NCI-H2107 treated with DMSO at 0.1 percent for 48 hours (cell line): ENCODE data around the gene CAMLG.

ENCODE experiments used
- DNase-seq: peaks from one replicate; lab custom pipeline; 2025; ENCODE audit not compliant: unreplicated experiment; lab: John Stamatoyannopoulos, UW

The CAMLG gene

GRCh38 chr5:134777366-134777765, 39.0 kb downstream of the CAMLG start:
- DNase-seq = no peak

- no peak for DNase-seq
These were observed 46.0 kb downstream of the CAMLG start for GRCh38 chr5:134784241-134784920.

- DNase-seq = no peak
These were observed 46.7 kb downstream of the CAMLG start for GRCh38 chr5:134784946-134785620.

GRCh38 chr5:134787692-134788091, 49.3 kb downstream of the CAMLG start:
- no peak for DNase-seq

GRCh38 chr5:134791580-134791979, 53.2 kb downstream of the CAMLG start:
- no peak for DNase-seq

GRCh38 chr5:134792286-134792685, 53.9 kb downstream of the CAMLG start:
- DNase-seq = no peak

- no peak for DNase-seq
These were observed 54.8 kb downstream of the CAMLG start for GRCh38 chr5:134793111-134793510.

- DNase-seq = peak; percentile 17
These were observed 55.7 kb downstream of the CAMLG start for GRCh38 chr5:134794082-134794481.

GRCh38 chr5:134794819-134795218, 56.5 kb downstream of the CAMLG start:
- DNase-seq = no peak

GRCh38 chr5:134798468-134798867, 60.1 kb downstream of the CAMLG start:
- no peak for DNase-seq
